GM21717 (cell line): ENCODE data around the gene VSX1.

Experiments used
- ATAC-seq: cut with Tn5 transposase; IDR thresholded peaks from one replicate; pipeline ENCODE4 v1.9.1; 2021; ENCODE audit warnings: mild to moderate bottlenecking, moderate library complexity; ENCODE audit not compliant: unreplicated experiment

Gene VSX1

GRCh38 chr20:25088267-25088666 lies 6.3 kb upstream of the VSX1 start:
- no peak for ATAC-seq

GRCh38 chr20:25087186-25087929 lies 5.4 kb upstream of the VSX1 start:
- ATAC-seq: no peak

- ATAC-seq: no peak
Measured at GRCh38 chr20:25085756-25086495, 4.0 kb upstream of the VSX1 start.

GRCh38 chr20:25084626-25085187 lies 2.8 kb upstream of the VSX1 start:
- no peak for ATAC-seq

GRCh38 chr20:25083773-25084625 lies 2.1 kb upstream of the VSX1 start:
- ATAC-seq: no peak

GRCh38 chr20:25083141-25083772 lies 1.3 kb upstream of the VSX1 start:
- ATAC-seq: no peak

GRCh38 chr20:25082498-25082873 lies 545 bp upstream of the VSX1 start:
- ATAC-seq: no peak

- ATAC-seq: no peak
Measured at GRCh38 chr20:25081065-25081729, 744 bp downstream of the VSX1 start.

GRCh38 chr20:25079171-25079570 lies 2.8 kb downstream of the VSX1 start:
- ATAC-seq: no peak

GRCh38 chr20:25078662-25079061 lies 3.3 kb downstream of the VSX1 start:
- no peak for ATAC-seq

GRCh38 chr20:25077610-25078169 lies 4.3 kb downstream of the VSX1 start:
- ATAC-seq: no peak

- ATAC-seq: no peak
Measured at GRCh38 chr20:25076731-25077609, 5.0 kb downstream of the VSX1 start.

GRCh38 chr20:25076201-25076600 lies 5.7 kb downstream of the VSX1 start:
- no peak for ATAC-seq

GRCh38 chr20:25073544-25073943 lies 8.4 kb downstream of the VSX1 start:
- no peak for ATAC-seq

- no peak for ATAC-seq
Measured at GRCh38 chr20:25072226-25072811, 9.6 kb downstream of the VSX1 start.

GRCh38 chr20:25071734-25072133 lies 10.2 kb downstream of the VSX1 start:
- no peak for ATAC-seq

GRCh38 chr20:25070821-25071473 lies 11.0 kb downstream of the VSX1 start:
- no peak for ATAC-seq
